ENCODE data around the gene ASTN2.
"Not testable (repeated sequence)": the region's sequence is repeated elsewhere in the genome, so short reads cannot be mapped to it uniquely, and the experiment has no call there.

Gene ASTN2

DNA sequence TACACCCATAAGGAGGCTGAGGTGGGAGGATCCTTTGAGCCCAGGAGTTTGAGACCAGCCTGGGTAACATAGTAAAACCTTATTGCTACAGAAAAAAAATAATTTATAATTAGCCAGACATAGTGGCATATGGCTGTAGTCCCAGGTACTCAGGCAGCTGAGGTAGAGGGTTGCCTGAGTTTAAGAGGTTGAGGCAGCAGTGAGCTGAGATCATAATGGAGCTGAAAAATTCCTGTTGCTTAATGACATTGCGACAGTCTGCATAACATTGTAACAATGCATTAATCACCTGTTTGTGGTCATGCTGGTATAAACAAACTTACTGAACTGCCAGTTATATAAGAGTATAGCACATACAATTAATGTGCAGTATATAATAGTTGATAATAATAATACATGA is 513.6 kb downstream of the ASTN2 start:
- DNase-seq, result peak; percentile 31

DNA sequence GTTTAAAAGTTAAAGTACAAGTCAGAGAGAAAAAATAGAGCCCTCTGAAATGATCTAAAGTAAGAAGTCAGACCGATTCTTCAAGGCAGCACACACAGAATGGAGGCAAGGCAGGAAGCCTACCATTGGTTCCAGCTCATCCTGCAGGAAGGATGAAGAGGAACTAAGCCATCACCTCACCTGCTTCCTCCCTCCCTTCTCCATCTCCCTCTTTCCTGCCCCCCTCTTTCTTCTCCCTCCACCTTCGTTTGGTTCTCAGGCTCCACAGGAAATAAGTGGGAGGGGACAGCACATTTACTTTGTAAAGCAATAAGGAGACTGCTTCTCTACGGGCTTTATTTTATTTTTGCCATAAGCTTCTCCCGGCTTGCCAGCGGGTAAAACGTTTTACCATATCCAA is 514.3 kb downstream of the ASTN2 start:
- DNase-seq, result no peak

DNA sequence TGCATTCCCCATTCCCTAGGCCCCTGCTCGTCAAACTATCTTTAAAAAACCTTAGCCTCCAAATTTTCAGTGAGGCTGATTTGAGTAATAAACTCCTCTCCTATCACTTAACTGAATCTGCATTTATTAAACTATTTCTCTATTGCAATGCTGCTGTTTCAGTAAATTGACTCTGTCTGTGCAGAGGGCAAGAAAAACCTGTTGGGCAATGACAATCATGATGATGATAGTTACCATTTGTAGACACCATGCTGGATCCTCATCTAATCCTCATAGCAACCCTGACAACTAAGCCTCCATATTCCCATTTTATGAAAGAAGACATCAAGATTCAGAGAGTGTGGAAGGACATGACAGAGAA is 514.9 kb downstream of the ASTN2 start:
- no peak for DNase-seq

DNA sequence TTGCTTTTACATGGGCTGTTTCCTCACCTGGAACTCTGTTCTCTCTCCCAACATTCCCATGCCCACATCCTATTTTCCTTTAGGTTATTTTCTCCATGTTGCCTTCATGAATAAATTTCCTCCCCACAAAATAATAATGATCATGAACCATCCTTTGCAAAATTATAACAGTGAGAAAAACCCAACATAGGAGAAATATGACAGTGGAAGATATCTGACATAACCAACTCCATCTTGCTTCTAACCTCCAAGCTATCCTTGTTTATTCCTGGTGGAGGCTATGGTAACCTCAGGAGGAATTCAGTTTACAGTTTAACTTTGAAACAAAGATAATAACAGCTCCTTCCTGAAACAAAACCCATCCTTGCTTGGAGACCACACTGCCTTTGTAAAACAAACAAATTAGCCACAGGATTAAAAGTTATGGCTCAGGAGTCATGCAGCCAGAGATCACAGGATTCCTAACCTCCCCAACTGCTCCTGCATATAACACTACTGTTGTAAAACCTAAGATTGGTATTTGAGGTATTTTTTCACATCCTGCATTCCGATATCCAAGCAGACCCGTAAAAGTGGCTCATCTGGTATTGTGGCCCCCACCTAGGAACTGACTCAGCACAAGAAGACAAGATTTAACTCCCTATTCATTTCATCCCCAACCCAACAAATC is 515.4 kb downstream of the ASTN2 start:
- peak; percentile 75 for DNase-seq

DNA sequence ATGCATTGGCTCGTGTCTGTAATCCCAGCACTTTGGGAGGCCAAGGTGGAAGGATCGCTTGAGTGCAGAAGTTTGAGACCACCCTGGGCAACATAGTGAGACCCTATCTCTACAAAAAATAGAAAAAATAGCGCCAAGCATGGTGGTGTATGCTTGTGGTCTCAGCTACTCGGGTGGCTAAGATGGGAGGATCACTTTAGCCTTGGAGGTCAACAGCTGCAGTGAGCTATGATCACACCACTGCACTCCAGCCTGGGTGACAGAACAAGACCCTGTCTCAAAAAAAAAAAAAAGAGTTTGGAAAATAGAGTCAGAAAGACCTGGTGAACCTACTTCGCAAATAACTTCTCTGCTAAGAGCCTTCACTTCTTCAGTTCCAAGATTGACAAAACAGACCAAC is 516.7 kb downstream of the ASTN2 start:
- not testable (repeated sequence) for DNase-seq

DNA sequence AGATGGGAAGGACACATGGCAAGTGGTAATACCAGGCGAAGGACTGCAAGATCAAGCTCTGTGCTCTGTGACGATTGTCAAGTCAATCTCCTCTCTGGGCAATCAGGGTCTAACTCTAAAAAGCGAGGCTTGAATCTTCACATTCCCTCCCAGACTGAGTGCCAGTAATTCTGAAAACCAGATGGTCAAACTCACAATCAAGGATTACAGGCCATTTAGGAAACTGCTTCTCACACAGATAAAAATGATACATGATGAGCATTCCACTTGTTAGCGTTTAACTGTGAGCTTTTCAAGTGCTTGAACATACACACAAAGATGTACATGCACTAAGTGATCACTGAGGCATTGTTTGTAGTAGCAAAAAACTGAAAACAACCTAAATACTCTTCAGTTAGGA is 517.7 kb downstream of the ASTN2 start:
- DNase-seq, result no peak

DNA sequence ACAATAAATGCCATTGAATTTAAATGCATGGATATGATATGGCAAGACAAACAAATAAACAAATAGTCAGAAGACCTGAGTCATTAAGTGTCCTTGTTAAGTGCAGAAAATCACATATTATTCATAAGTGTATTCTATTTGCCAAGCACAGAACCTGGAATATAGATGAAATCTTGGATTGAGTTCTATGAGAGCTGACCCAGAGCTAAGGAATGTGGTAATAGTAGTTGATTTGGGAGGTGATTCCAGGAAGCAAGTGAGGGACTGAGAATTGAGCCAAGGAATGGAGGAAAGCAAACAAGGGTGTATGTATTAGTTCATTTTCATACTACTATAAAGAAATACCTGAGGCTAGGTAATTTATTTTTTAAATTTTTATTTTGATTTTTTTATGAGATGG is 518.9 kb downstream of the ASTN2 start:
- DNase-seq, result no peak

DNA sequence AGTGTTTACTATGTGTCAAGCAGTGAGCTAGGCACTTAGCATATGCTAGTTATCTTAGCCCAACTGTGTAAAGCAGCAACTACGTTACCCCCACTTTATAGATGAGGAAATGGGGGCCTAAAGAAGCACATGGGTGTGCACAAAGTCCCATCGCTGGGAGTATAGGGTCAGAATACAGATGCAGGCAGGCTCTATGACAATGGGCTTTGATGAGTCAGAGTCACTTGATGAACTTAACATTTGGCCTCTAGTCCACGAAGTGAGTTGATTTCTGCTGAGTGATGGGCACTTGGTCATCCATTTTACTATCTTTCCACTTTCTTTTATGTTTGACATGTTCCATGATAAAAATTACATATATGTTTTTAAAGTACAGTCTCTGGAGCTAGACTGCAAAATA is 523.4 kb downstream of the ASTN2 start:
- no peak for DNase-seq

DNA sequence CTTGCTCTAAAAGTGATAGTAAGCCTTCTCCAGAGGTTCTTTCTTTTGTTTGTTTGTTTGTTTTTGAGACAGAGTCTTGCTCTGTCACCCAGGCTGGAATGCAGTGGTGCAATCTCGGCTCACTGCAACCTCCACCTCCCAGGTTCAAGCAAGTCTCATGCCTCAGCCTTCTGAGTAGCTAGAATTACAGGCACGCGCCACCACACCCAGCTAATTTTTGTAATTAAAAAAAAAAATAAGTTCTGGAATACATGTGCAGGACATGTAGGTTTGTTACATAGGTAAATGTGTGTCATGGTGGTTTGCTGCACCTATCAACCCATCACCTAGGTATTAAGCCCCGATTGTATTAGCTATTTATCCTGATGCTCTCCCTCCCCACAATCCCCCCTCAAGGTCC is 526.4 kb downstream of the ASTN2 start:
- DNase-seq, result not testable (repeated sequence)

DNA sequence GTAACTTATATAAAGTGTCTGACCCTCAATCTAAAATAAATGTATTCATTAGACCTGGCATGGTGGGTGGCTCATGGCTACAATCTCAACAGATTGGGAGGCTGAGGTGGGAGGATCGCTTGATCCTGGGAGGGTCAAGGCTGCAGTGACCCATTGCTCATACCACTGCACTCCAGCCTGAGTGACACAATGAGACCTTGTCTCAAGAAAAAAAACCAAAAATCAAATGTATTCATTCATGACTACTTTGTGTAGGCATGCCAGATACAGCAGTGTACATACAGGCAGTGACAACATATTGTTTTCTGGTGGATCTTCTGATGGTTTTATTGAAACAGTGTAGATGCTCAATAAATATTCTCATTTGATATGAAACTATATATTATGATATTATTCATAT is 526.8 kb downstream of the ASTN2 start:
- no peak for DNase-seq

DNA sequence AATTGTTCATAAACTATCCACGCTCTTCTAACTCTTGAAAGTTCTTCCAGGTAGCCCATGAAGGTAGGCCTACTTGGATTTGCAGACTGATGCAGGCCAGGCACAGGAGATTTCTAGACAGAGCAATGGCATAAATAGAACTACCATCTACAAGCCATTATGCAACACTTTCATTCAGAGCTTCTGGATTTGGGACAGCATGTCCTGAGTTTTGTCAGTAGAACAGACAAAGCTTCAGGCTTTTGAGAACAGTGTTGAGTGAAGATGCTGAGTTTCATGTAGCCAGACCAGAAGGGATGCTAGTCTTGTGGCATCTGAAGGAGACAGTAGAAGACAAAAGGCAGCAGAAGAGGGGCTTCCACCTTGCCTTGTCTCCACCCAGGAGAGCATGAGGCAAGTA is 531.2 kb downstream of the ASTN2 start:
- DNase-seq, result no peak

DNA sequence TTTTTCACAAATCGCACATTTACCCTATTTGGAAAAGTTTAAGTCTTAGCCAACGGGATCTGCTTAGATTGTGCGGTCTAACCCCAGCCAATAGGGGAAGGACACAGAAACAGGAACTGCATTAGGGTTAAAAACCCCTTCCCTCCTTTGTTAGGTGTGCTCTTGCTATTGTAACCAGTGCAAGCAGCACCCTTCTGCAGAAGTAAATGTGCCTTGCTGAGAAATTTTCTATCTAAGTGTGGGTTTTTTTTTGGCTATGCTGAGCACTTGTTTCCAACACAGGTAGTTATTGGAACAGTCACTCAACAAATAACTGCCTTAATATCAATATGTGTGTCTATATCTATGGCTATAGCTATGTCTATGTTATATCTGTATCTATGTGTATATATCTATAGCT is 537.8 kb downstream of the ASTN2 start:
- DNase-seq, result no peak

DNA sequence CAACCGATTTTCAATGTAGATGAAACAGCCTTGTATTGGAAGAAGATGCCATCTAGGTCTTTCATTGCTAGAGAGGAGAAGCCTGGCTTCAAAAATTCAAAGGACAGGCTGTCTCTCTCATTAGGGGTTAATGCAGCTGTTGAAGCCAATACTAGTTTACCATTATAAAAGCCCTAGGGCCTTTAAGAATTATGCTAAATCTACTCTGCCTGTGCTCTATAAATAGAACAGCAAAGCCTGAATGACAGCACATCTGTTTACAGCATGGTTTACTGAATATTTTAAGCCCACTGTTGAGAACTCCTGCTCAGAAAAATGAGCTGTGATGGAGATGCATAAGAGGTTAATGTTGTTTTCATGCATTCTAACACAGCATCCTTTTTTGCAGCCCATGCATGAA is 539.3 kb downstream of the ASTN2 start:
- no peak for DNase-seq

DNA sequence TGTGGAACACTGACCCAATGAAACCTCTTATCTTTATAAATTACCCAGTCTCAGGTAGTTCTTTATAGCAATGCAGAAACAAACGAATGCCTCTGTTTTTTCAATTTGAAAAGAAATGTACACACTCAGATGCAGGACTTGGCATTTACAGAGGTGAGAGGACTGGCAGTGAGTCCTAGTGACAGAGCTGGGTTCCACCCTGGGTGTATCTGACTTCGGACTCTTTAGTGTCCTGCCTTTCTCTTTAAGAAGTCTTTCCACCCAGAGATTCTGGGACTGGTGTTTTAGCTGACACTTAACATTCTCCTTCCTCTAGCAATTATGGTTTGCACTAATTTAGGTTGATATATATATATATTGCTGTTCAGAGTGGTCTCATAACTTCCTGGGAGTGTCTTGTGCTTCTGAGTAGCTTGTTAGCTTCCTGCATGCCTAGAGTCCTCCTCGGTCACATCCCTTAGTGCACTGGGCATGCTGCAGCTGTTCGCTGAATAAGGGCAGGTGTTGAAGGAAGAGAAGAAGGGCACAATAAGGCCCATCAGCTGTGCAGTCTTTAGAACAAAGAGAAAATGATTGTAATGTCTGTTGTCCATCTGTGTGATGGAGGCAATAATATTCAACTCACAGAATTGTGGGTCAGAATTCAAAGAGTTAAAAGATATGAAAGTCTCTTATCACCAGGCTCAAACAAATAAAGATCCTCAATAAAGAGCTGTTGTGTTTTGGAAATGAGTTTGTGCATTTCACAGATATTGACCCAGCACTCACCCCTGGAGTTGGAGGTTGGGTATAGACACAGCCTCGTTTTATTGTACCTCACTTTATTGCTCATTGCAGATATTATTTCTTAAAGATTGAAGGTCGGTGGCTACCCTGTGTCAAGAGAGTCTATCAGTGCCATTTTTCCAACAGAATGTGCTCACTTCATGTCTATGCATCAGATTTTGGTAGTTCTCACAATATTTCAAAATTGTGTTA is 540.6 kb downstream of the ASTN2 start:
- no peak for DNase-seq

DNA sequence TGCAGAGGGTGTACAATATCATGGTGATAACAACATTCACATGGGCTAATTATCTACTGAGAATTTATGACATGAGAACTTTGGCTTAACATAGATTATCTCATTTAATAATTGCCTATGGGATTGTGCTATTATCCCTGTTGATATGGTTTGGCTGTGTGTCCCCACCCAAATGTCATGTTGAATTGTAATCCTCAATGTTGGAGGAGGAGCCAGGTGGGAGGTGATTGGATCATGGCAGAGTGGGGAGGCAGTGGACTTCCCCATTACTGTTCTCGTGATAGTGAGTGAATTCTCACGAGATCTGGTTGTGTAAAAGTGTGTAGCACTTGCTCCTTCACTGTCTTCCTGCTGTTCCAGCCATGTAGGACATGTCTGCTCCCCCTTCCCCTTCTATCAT is 541.4 kb downstream of the ASTN2 start:
- no peak for DNase-seq

DNA sequence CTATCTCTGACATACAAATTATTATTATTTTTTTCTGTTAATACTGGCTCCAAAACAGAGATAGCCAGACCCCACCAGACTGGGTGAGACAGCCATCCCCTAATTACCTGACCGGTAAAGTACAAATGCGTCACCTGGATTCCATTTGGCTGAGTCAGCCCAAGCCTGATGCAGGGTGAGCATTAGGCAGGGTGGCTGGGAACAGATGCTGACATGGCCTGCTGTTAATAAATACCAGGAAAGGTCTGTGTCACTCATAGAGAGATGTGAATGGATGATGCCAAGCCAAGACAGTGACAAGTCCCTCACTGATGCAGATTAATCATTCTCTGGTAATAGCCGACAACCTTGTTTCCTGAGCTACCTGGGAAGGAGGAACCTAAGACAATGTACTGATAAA is 544.3 kb downstream of the ASTN2 start:
- DNase-seq, result peak; percentile 3

DNA sequence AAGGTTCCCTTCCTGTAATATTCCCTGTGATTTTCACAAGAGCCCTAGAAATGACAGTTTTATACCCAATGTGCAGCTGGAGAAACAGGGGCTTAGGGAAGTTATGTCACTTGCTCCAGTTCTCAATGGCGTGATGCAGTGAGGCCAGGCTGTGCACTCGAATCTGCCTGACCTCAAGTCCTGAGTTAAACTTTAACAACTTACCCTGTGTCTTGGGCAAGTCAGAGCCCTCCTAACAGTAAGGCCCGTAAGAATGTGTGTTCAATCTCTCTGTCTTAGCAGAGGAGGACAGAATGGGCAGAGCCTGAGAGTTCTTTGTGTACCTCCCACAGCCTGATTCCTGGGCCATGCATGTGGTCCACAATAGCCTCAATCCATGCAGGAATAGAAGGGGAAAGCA is 546.7 kb downstream of the ASTN2 start:
- DNase-seq, result no peak

DNA sequence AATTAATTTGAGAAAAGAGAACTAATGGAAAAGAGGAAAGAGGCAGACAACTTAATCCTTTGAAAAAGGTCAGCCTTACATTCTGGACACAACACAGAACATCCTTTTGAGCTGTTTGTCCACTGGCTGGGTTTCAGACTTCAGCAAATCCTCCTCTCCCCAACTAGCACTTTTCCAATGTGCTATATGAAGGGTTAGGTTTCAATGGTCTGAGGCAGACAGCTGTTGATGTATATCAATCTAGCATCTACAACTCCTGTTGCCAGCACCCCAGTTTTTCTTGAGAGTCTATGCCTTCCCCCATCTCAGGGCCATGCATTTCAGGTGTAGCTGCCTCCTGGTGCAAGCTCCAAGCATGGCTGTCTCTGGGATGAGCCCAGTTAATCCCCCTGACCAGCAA is 553.5 kb downstream of the ASTN2 start:
- DNase-seq, result no peak

DNA sequence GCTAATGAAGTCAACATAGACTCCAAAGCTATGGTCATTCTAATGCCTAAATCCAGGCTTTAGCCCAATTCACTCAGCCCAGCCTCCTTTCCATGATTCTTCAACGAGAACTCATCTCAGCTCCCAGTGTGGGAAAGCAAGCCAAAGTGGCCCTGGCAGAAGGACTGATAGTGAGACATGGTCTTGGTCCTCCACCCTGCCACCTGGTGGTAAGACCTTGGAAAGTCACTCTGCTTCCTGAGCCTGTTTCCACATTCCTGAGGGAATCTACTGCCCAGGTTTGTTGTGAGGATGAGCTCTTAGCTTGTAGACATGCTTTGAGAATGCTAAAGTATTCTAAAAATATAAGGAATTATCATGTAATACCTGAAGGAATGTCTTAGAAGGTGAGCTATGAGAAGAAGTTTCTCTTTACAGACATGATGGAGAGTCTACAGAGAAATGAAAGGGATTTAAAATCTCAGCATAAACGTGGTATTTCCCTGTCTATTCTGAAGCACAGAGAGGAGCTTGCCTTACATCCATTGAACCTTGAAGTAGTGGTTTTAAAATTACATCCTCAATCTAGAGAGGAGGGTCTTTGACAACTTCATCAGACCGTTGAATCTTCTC is 554.2 kb downstream of the ASTN2 start:
- DNase-seq, result peak; percentile 59

DNA sequence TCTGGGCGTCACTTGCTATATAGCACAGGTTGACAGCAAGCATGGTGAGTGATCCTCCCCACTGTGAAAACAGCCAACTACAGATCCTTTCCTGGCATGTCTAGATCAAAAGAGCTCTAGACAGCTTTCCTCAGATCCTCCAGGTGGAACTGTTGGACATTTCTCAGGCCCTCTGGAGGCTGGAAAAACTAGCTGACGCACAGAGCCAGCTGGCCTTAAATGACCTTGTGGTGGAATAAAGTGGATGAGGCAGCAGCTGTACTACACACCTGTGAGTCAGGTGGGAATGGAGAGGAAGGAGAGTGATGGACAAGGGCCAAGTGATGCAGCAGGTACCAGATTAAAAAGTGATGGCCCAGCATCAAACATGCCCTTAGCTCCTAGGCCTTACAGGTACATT is 555.1 kb downstream of the ASTN2 start:
- no peak for DNase-seq

DNA sequence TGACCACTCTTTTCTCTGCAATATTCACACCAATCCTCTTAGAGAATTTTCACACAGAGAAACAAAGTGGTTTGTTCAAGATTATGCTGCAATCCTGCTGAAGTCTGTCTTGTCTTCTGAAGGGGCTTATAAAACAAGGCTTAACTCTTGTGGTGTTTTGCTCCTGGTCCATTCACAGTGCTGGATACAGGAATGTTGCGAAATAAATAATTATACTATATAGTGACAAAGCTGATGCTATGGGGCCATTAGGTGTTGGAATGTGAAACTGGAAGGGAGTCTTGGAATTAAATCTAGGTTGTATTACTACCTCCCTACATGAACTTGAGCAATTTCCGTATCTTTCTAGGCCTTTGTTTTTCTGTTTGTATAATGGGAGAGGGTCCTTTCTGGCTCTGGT is 557.5 kb downstream of the ASTN2 start:
- DNase-seq, result no peak

DNA sequence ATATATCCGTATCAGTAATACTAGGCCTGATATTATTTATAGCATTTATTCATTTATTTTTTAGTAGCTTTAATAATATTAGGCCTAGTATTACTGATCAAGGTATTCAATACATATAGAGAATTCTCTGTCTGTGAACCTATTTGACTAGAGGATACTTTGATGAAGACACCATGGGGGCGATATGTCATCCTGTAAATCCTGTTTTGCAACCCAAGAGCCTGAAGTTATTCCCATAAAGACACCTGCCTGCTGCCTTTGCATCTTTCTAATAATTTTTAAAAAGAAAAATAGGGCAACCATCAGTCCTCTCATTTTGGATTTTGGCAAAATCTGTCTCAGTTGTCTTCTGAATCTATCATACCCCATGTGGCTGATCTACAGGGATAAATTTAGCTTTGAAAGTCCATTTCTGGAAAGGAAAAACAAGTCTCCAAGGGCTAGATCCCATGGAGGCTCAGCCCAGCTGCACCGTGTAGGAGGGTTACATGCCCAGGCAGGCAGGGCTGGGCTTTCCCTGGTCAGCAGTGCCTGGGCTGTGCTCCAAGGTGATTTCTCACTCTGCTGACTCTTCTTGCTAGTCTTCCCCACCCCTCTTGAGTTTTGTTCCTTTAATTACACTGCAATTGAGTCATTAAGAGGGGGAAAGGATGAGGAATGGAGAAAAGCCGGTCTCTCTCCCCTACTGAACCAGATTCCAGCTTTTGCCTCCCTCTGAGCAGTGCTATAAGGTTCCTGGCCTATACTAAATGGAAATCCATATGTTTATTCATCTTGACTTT is 558.8 kb downstream of the ASTN2 start:
- DNase-seq, result no peak

DNA sequence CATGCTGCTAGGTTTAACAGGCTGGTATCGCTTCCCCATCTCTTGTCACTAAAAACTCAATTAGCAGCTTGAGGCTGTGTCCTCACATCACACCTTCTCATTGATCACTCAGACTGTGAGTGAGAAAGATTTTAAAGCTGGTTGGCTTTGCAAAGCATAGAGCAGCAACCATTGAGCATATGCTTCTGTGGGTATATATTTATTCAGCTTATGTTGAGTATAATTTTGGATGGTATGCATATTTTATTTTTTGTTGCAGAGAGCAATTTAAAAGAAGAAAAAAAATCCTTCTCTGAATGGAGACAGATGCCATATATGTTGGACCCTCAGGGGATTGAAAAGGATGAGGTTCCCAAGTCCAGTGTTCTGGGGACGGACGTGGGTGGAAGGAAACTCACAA is 565.1 kb downstream of the ASTN2 start:
- DNase-seq, result no peak
